ENCODE measurements around the gene TH. TPM values are rescaled to one million over a fixed set of nuclear protein-coding genes. Genes with fewer than 3 reads are reported as not detected.
A peak's percentile ranks its signal among the peaks of the same experiment; 100 is the strongest.

The TH gene
- total and polyA plus RNA-seq, 9 of the 15 experiments (the other 6 are each of a cell fraction or from before 2014, with no cell fraction given), result not detected

DNA sequence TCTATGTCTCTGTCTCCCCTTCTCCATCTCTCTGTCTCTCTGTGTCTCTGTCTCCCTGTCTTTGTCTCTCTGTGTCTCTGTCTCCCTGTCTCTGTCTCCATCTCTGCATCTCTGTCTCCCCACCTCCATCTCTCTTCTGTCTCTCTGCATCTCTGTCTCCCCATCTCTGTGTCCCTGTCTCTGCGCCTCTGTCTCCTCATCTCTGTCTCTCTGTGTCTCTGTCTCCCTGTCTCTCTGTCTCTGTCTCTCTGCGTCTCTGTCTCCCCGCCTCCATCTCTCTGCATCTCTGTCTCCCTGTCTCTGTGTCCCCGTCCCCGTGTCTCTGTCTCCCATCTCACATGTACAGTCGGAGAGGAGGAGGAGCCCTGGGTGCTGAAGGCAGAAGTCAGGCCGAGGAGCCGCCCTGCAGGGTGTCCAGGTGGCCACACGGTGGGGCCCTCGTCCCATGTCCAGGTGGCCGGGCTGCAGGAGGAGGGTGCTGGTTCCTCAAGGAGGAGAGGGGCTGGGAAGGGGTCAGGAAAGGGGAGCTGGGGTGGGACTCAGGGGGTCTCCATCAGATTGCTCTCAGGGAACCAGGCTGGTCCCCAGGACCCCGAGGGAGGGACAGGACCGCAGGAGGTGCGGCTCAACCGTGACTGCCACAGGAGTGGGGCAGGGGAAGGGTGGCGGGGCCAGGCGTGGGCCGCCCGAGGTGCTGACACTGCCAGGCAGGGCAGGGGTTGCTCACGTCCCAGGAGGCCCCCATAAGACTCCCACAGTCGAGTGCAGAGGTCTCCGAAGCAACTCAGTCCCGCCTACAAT lies 25.6 kb upstream of the TH start (continued):
- TF ChIP-seq, protein P1, sequence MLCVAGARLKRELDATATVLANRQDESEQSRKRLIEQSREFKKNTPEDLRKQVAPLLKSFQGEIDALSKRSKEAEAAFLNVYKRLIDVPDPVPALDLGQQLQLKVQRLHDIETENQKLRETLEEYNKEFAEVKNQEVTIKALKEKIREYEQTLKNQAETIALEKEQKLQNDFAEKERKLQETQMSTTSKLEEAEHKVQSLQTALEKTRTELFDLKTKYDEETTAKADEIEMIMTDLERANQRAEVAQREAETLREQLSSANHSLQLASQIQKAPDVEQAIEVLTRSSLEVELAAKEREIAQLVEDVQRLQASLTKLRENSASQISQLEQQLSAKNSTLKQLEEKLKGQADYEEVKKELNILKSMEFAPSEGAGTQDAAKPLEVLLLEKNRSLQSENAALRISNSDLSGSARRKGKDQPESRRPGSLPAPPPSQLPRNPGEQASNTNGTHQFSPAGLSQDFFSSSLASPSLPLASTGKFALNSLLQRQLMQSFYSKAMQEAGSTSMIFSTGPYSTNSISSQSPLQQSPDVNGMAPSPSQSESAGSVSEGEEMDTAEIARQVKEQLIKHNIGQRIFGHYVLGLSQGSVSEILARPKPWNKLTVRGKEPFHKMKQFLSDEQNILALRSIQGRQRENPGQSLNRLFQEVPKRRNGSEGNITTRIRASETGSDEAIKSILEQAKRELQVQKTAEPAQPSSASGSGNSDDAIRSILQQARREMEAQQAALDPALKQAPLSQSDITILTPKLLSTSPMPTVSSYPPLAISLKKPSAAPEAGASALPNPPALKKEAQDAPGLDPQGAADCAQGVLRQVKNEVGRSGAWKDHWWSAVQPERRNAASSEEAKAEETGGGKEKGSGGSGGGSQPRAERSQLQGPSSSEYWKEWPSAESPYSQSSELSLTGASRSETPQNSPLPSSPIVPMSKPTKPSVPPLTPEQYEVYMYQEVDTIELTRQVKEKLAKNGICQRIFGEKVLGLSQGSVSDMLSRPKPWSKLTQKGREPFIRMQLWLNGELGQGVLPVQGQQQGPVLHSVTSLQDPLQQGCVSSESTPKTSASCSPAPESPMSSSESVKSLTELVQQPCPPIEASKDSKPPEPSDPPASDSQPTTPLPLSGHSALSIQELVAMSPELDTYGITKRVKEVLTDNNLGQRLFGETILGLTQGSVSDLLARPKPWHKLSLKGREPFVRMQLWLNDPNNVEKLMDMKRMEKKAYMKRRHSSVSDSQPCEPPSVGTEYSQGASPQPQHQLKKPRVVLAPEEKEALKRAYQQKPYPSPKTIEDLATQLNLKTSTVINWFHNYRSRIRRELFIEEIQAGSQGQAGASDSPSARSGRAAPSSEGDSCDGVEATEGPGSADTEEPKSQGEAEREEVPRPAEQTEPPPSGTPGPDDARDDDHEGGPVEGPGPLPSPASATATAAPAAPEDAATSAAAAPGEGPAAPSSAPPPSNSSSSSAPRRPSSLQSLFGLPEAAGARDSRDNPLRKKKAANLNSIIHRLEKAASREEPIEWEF (CRISPR knock-in tag; IDR thresholded peaks at IDR 0.05), result no peak
- TF ChIP-seq STAG1 (CRISPR knock-in tag; IDR thresholded peaks at IDR 0.05; ENCODE audit: borderline replicate concordance) (peak; percentile 92), ZNF347 (CRISPR knock-in tag; IDR thresholded peaks at IDR 0.05; ENCODE audit: low read depth) (no peak), EWSR1 (IDR thresholded peaks at IDR 0.05; ENCODE audit: borderline replicate concordance, low read depth, partially characterized antibody) (no peak), BRF1 (IDR thresholded peaks at IDR 0.05; ENCODE audit: borderline replicate concordance, extremely low read depth, insufficient read length) (no peak), HNRNPH1 (optimal IDR thresholded peaks at IDR 0.05; ENCODE audit: low read depth, low read length) (no peak), ZBTB8A (IDR thresholded peaks at IDR 0.05; ENCODE audit: partially characterized antibody) (no peak), KLF1 (tag; IDR thresholded peaks at IDR 0.05) (no peak), POLR2G (IDR thresholded peaks at IDR 0.05; ENCODE audit: low read depth, low read length) (no peak), SUPT5H (IDR thresholded peaks at IDR 0.05) (no peak), MYBL2 (IDR thresholded peaks at IDR 0.05; ENCODE audit: low read depth) (no peak), MYBL2 (CRISPR knock-in tag; IDR thresholded peaks at IDR 0.05; ENCODE audit: borderline replicate concordance) (no peak), RBFOX2 (IDR thresholded peaks at IDR 0.05; ENCODE audit: low read depth, low read length) (no peak), KAT7 (CRISPR knock-in tag; IDR thresholded peaks at IDR 0.05; ENCODE audit: borderline replicate concordance) (no peak)
- TF ChIP-seq, protein P2, sequence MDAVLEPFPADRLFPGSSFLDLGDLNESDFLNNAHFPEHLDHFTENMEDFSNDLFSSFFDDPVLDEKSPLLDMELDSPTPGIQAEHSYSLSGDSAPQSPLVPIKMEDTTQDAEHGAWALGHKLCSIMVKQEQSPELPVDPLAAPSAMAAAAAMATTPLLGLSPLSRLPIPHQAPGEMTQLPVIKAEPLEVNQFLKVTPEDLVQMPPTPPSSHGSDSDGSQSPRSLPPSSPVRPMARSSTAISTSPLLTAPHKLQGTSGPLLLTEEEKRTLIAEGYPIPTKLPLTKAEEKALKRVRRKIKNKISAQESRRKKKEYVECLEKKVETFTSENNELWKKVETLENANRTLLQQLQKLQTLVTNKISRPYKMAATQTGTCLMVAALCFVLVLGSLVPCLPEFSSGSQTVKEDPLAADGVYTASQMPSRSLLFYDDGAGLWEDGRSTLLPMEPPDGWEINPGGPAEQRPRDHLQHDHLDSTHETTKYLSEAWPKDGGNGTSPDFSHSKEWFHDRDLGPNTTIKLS (IDR thresholded peaks at IDR 0.05; ENCODE audit: borderline replicate concordance, low read depth), result no peak
- TF ChIP-seq, protein P3, sequence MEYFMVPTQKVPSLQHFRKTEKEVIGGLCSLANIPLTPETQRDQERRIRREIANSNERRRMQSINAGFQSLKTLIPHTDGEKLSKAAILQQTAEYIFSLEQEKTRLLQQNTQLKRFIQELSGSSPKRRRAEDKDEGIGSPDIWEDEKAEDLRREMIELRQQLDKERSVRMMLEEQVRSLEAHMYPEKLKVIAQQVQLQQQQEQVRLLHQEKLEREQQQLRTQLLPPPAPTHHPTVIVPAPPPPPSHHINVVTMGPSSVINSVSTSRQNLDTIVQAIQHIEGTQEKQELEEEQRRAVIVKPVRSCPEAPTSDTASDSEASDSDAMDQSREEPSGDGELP (CRISPR knock-in tag; IDR thresholded peaks at IDR 0.05; ENCODE audit: borderline replicate concordance), result 0 out of 2 replicates have a peak, but pooled peaks have one; percentile 73
- TF ChIP-seq, protein P4, sequence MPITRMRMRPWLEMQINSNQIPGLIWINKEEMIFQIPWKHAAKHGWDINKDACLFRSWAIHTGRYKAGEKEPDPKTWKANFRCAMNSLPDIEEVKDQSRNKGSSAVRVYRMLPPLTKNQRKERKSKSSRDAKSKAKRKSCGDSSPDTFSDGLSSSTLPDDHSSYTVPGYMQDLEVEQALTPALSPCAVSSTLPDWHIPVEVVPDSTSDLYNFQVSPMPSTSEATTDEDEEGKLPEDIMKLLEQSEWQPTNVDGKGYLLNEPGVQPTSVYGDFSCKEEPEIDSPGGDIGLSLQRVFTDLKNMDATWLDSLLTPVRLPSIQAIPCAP (CRISPR knock-in tag; IDR thresholded peaks at IDR 0.05; ENCODE audit: borderline replicate concordance), result no peak

All from K562 (cell line).